Aorta (tissue), 5 donors: ENCODE measurements around the gene PGC. TPM values are rescaled to one million over a fixed set of nuclear protein-coding genes. Genes with fewer than 3 reads are reported as not detected.
A peak's percentile ranks its signal among the peaks of the same experiment; 100 is the strongest.

Experiments used
- ATAC-seq: fragments of 200-7000 bp; cut with Tn5 transposase; one replicate; pipeline ENCODE4 v1.9.1; 2022; ENCODE audit warnings: moderate library complexity; ENCODE audit not compliant: low FRiP score
- DNase-seq, 2 donors: peaks; one replicate each; pipeline ENCODE4 v3.0.0-alpha.2; 2020
- H3K27ac ChIP-seq, 2 donors: one replicate each; pipeline ENCODE4 v1.5.1; 2013; ENCODE audit warnings: low read length in 2 of 2, mild to moderate bottlenecking in 2 of 2, moderate library complexity in 2 of 2, control low read depth in 1 of 2, inconsistent platforms in 1 of 2, low read depth in 1 of 2
- H3K27me3 ChIP-seq, 2 donors: one replicate each; pipeline ENCODE4 v1.6.1; 2013; ENCODE audit warnings: control low read depth in 1 of 2, low read length in 1 of 2, mild to moderate bottlenecking in 1 of 2, moderate library complexity in 1 of 2; ENCODE audit not compliant: insufficient read depth in 2 of 2, control insufficient read depth in 1 of 2
- H3K36me3 ChIP-seq, 2 donors: one replicate each; pipeline ENCODE4 v1.6.1; 2013; ENCODE audit warnings: control low read depth in 1 of 2, low read length in 1 of 2, mild to moderate bottlenecking in 1 of 2; ENCODE audit not compliant: insufficient read depth in 2 of 2, control insufficient read depth in 1 of 2
- H3K4me1 ChIP-seq, 2 donors: one replicate each; pipeline ENCODE4 v1.6.1; 2013; ENCODE audit warnings: low read length in 2 of 2, control low read depth in 1 of 2, mild to moderate bottlenecking in 1 of 2, moderate library complexity in 1 of 2; ENCODE audit not compliant: insufficient read depth in 2 of 2, control insufficient read depth in 1 of 2
- H3K4me3 ChIP-seq, 2 donors: one replicate each; pipeline ENCODE4 v1.5.1; 2013; ENCODE audit warnings: low read length in 2 of 2, control low read depth in 1 of 2, mild to moderate bottlenecking in 1 of 2
- H3K9me3 ChIP-seq: one replicate; pipeline ENCODE4 v1.6.1; 2013; ENCODE audit warnings: mild to moderate bottlenecking, low read length; ENCODE audit not compliant: control insufficient read depth
- WGBS, 2 donors: extraction: QIAGEN DNeasy Blood & Tissue Kit; methylation state at CpG; one replicate each; pipeline ENCODE4 v1.1.7; 2013; 5-methylcytosine and 5-hydroxymethylcytosine counted together
- intact Hi-C, 2 donors: fragments of 100-400 bp; cut with DNase I; formaldehyde crosslinking; loops; one replicate each; pipeline versions ENCODE4 v1.14.2 to v1.15.0; 2022
- polyA plus RNA-seq, 2 donors: library from polyadenylated mRNA; stranded (reverse); fragments of 200-250 nt; gene quantifications; one replicate each; pipeline ENCODE4 v1.2.3, GENCODE V29; 2013
- total RNA-seq, 2 donors: library from RNA; stranded (reverse); fragmentation: NEBNext Ultra II Directional; extraction: Animal tissue kit (Norgen Biotek cat#: 25700); gene quantifications; one replicate each; pipeline ENCODE4 v1.2.1, GENCODE V29; 2021
- donor health status: healthy with polysubstance abuse.
- donor health status: Bipolar disorder and iron deficiency.
- donor health status: DM: no; HTN: no; CAD: no.
- donor health status: DM: no; HTN: no; CAD: no.
- donor health status: DM: yes; HTN: yes; CAD: no.

Gene PGC
- total and polyA plus RNA-seq, 4 donors: 0.33 to 2.5 (median 0.86) TPM

- H3K9me3 ChIP-seq: no peaks in the 10 kb centered on the region
- no peak overlapping the region for H3K27ac ChIP-seq
- intact Hi-C loops: no loop called here
- ATAC-seq (no peak), DNase-seq (no peak)
- WGBS, 2 donors: 92 to 94% methylated on average over 6 of the region's 6 CpGs
- no peak overlapping the region for H3K4me3 ChIP-seq
- no peaks in the 10 kb centered on the region for H3K4me1 ChIP-seq
- no peaks in the 10 kb centered on the region for H3K27me3 ChIP-seq
- peaks cover 0 to 2% of the 10 kb centered on the region in 2 donors for H3K36me3 ChIP-seq
Observed at GRCh38 chr6:41694815-41695526, 52.2 kb downstream of the PGC start.

- Histone ChIP-seq H3K4me1 (no peaks in the 10 kb centered on the region), H3K36me3 (peaks cover 0 to 2% of the 10 kb centered on the region in 2 donors), H3K4me3 (no peak overlapping the region), H3K9me3 (no peaks in the 10 kb centered on the region), H3K27ac (no peak overlapping the region), H3K27me3 (no peaks in the 10 kb centered on the region)
- WGBS, 2 donors: 67 to 68% methylated on average over 10 of the region's 10 CpGs
- intact Hi-C loops: no loop called here
- DNase-seq (peak in 1 of 2 donors; percentile 39), ATAC-seq (no peak)
Observed at GRCh38 chr6:41693281-41694240, 53.6 kb downstream of the PGC start.

- Histone ChIP-seq H3K9me3 (no peaks in the 10 kb centered on the region), H3K36me3 (peaks cover 0 to 2% of the 10 kb centered on the region in 2 donors), H3K4me1 (no peaks in the 10 kb centered on the region), H3K27me3 (no peaks in the 10 kb centered on the region), H3K4me3 (no peak overlapping the region), H3K27ac (no peak overlapping the region)
- WGBS, 2 donors: 89 to 96% methylated on average over 2 of the region's 2 CpGs
- no peak for ATAC-seq
- DNase-seq: peak in 1 of 2 donors; percentile 12
- intact Hi-C loops: no loop called here
Observed at GRCh38 chr6:41692730-41693129, 54.5 kb downstream of the PGC start.

- Histone ChIP-seq H3K27me3 (no peaks in the 10 kb centered on the region), H3K36me3 (peaks cover 0 to 4% of the 10 kb centered on the region in 2 donors), H3K27ac (no peak overlapping the region), H3K4me3 (no peak overlapping the region), H3K9me3 (no peaks in the 10 kb centered on the region), H3K4me1 (no peaks in the 10 kb centered on the region)
- ATAC-seq: no peak
- peak; percentile 22 to 40 for DNase-seq
- intact Hi-C loops: no loop called here
Observed at GRCh38 chr6:41692080-41692675, 55.0 kb downstream of the PGC start.

- peaks cover 0 to 4% of the 10 kb centered on the region in 2 donors for H3K36me3 ChIP-seq
- no peak overlapping the region for H3K27ac ChIP-seq
- no peaks in the 10 kb centered on the region for H3K27me3 ChIP-seq
- H3K4me1 ChIP-seq: no peaks in the 10 kb centered on the region
- ATAC-seq (no peak), DNase-seq (peak; percentile 21 to 23)
- no peak overlapping the region for H3K4me3 ChIP-seq
- no peaks in the 10 kb centered on the region for H3K9me3 ChIP-seq
- intact Hi-C loops: no loop called here
- 89 to 92% methylated on average over 8 of the region's 8 CpGs for WGBS, 2 donors
Observed at GRCh38 chr6:41691426-41692079, 55.6 kb downstream of the PGC start.

GRCh38 chr6:41690541-41691330 lies 56.5 kb downstream of the PGC start:
- Histone ChIP-seq H3K9me3 (no peaks in the 10 kb centered on the region), H3K36me3 (peaks cover 0 to 4% of the 10 kb centered on the region in 2 donors)
- DNase-seq: peak; percentile 37 to 74

GRCh38 chr6:41689171-41690008 lies 57.8 kb downstream of the PGC start:
- Histone ChIP-seq H3K36me3 (peaks cover 0 to 6% of the 10 kb centered on the region in 2 donors), H3K27ac (no peak overlapping the region), H3K4me1 (no peaks in the 10 kb centered on the region), H3K27me3 (no peaks in the 10 kb centered on the region), H3K4me3 (no peak overlapping the region), H3K9me3 (no peaks in the 10 kb centered on the region)
- DNase-seq (peak; percentile 29 to 41), ATAC-seq (no peak)
- 53 to 56% methylated on average over 9 of the region's 9 CpGs for WGBS, 2 donors
- intact Hi-C loops: loop anchor here in 1 of 2 donors (10.0 kb wide), 1 partner anchor 265 kb away; no protein-coding TSS in a partner anchor

More at GRCh38 chr6:41690541-41691330, 56.5 kb downstream of the PGC start:
- WGBS, 2 donors: 93 to 95% methylated on average over 24 to 25 of the region's 25 CpGs
- no peak for ATAC-seq
- Histone ChIP-seq H3K4me3 (no peak overlapping the region), H3K27ac (no peak overlapping the region), H3K27me3 (no peaks in the 10 kb centered on the region), H3K4me1 (no peaks in the 10 kb centered on the region)
- intact Hi-C loops: no loop called here
